HEK293T (cell line): Measurements from ENCODE around the gene DCUN1D4.

ENCODE experiments used
- BHLHE40 ChIP-seq: fragments of 450-650 bp; IDR thresholded peaks from 2 replicates; pipeline ENCODE4 v1.6.1; 2016; ENCODE audit warnings: mild to moderate bottlenecking, moderate library complexity, borderline replicate concordance
- FOXK2 ChIP-seq: fragments of 450-650 bp; IDR thresholded peaks from 2 replicates; pipeline ENCODE4 v1.6.1; 2016; ENCODE audit warnings: mild to moderate bottlenecking
- FOXM1 ChIP-seq: fragments of 450-650 bp; IDR thresholded peaks from 2 replicates; pipeline ENCODE4 v1.6.1; 2017; ENCODE audit warnings: mild to moderate bottlenecking, borderline replicate concordance
- LEF1 ChIP-seq: fragments of 450-650 bp; IDR thresholded peaks from 2 replicates; pipeline ENCODE4 v1.6.1; 2017; ENCODE audit warnings: mild to moderate bottlenecking, borderline replicate concordance
- SP1 ChIP-seq: fragments of 450-650 bp; IDR thresholded peaks from 2 replicates; pipeline ENCODE4 v1.6.1; 2017

GRCh38 chr4:51868449-51868847 is 25.5 kb downstream of the DCUN1D4 start:
- no peak for TF ChIP-seq FOXM1
- no peak for TF ChIP-seq SP1
- TF ChIP-seq LEF1, result no peak
- no peak for TF ChIP-seq BHLHE40
- no peak for TF ChIP-seq FOXK2
